ENCODE measurements around the gene DDO. TPM values are rescaled to one million over a fixed set of nuclear protein-coding genes. Genes with fewer than 3 reads are reported as not detected.

The DDO gene
- total and polyA plus RNA-seq, 2 of the 4 experiments (the other 2 are of a cell fraction): 0.15 to 0.18 TPM

DNA sequence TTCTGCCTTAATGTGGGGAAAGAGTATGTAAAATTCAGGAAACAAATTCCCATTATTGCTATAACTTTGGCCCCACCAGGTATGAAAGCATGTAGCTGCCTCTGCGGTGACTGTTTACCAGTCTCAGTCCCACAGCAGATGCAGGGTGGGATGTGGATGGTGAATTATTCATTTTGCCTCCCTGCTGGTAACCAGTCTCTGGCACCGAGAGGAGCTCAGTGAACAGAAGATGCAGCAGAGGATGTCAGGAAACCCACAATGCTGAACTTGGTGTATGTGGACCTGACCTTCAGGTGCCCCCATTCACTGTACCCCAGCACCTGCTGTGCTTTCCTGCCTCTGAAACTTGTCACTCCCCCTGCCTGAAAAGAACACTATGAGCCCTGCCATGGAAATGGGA is 48.4 kb downstream of the DDO start:
- DNase-seq (no peak), ATAC-seq (ENCODE audit: low read depth) (no peak)
- H2AFZ ChIP-seq (replicated peaks; ENCODE audit: low read length, poor library complexity): no peak overlapping the region
- no peaks in the 10 kb centered on the region for H3K36me3 ChIP-seq (ENCODE audit: control insufficient read depth, insufficient read depth, low read length)
- H3K9me3 ChIP-seq (ENCODE audit: control insufficient read depth, insufficient read depth, low read length): no peaks in the 10 kb centered on the region
- H2AK9ac ChIP-seq (replicated peaks; ENCODE audit: low read depth, low read length, poor library complexity): no peak overlapping the region
- no peak overlapping the region for H4K91ac ChIP-seq (ENCODE audit: insufficient read depth, low read depth, low read length)
- CTCF ChIA-PET: no interaction called here
- H2BK5ac ChIP-seq (ENCODE audit: low read depth, low read length, poor library complexity, severe bottlenecking): no peak overlapping the region
- no peaks in the 10 kb centered on the region for H4K20me1 ChIP-seq (ENCODE audit: insufficient read depth, low read length)
- no peak overlapping the region for H3K23ac ChIP-seq (ENCODE audit: low read depth, low read length)
- 67% methylated on average over 1 of the region's 2 CpGs; no CpG with 5 or more reads in 1 of the 2 experiments for WGBS, 2 experiments (ENCODE audit: extremely low coverage in 2 of 2, insufficient read length in 1 of 2)
- H3K27ac ChIP-seq (ENCODE audit: insufficient read depth, low read length): no peak overlapping the region
- no peak for TF ChIP-seq RFX5 (IDR thresholded peaks at IDR 0.05; ENCODE audit: low read depth, low read length)
- TF ChIP-seq CHD1 (IDR thresholded peaks at IDR 0.05; ENCODE audit: low read depth, low read length): no peak
- TF ChIP-seq USF2 (IDR thresholded peaks at IDR 0.05; ENCODE audit: low read depth, low read length): no peak
- TF ChIP-seq RAD21 (IDR thresholded peaks at IDR 0.05; ENCODE audit: low read length): no peak
- no peak for TF ChIP-seq BHLHE40 (IDR thresholded peaks at IDR 0.05; ENCODE audit: low read depth, low read length)
- TF ChIP-seq RCOR1 (IDR thresholded peaks at IDR 0.05; ENCODE audit: insufficient replicate concordance, low read length): no peak
- TF ChIP-seq MAZ (IDR thresholded peaks at IDR 0.05; ENCODE audit: borderline replicate concordance, low read depth, low read length): no peak
- no peak for TF ChIP-seq MAFK (IDR thresholded peaks at IDR 0.05; ENCODE audit: low read depth, low read length)
- H3K4me2 ChIP-seq (ENCODE audit: low read depth, low read length): no peak overlapping the region
- H3K4me3 ChIP-seq (ENCODE audit: insufficient read depth, low read depth, low read length): no peak overlapping the region
- H4K8ac ChIP-seq (ENCODE audit: low read depth in 2 of 2, low read length in 2 of 2): no peak overlapping the region
- no peaks in the 10 kb centered on the region for H3K4me1 ChIP-seq (ENCODE audit: control insufficient read depth, insufficient read depth, low read length)
- no peak overlapping the region for H2BK120ac ChIP-seq (ENCODE audit: low read depth, low read length)
- no peak overlapping the region for H2BK15ac ChIP-seq (ENCODE audit: low read depth, low read length)
- no peak overlapping the region for H3K18ac ChIP-seq (ENCODE audit: low read depth, low read length)
- POLR2A ChIA-PET (ENCODE audit: unreplicated experiment): no interaction called here
- no peaks in the 10 kb centered on the region for H3K79me1 ChIP-seq (ENCODE audit: low read depth in 1 of 2, low read length in 2 of 2)
- H4K5ac ChIP-seq (ENCODE audit: low read depth, low read length): no peak overlapping the region
- no TSS peak for BruUV-seq (replicated peaks)
- no peak overlapping the region for H3K14ac ChIP-seq (replicated peaks; ENCODE audit: low read depth, low read length)
- in situ Hi-C loops (cut with MboI; ENCODE audit: low sequenced_read_pairs): no loop called here
- no peak overlapping the region for H3K9ac ChIP-seq (ENCODE audit: low read depth, low read length)
- intact Hi-C loops (cut with micrococcal nuclease): no loop called here
- peaks cover 41% of the 10 kb centered on the region for H3K27me3 ChIP-seq (ENCODE audit: control insufficient read depth, insufficient read depth, low read length)
- H3K4ac ChIP-seq (ENCODE audit: low read depth, low read length): no peak overlapping the region
- dilution Hi-C loops (cut with HindIII; ENCODE audit: low sequenced_read_pairs, unreplicated experiment): no loop called here
- H2AK5ac ChIP-seq (ENCODE audit: low read depth, low read length): no peak overlapping the region
- H3K9me1 ChIP-seq (ENCODE audit: insufficient read depth, low read length): no peaks in the 10 kb centered on the region
- no peak overlapping the region for H2BK20ac ChIP-seq (ENCODE audit: low read depth, low read length)
- H3K56ac ChIP-seq (ENCODE audit: extremely low read depth, insufficient read depth, low read length): no peak overlapping the region
